Hindlimb muscle (tissue), 1 donor: ENCODE results near the gene ASPSCR1. TPM values are rescaled to one million over a fixed set of nuclear protein-coding genes. Genes with fewer than 3 reads are reported as not detected.
"Not testable (repeated sequence)": the region's sequence is repeated elsewhere in the genome, so short reads cannot be mapped to it uniquely, and the experiment has no call there.

ENCODE experiments used
- DNase-seq: peaks from one replicate; pipeline ENCODE4 v3.0.0-alpha.2; 2013
- polyA plus RNA-seq: library from polyadenylated mRNA; unstranded; fragments of 120-200 nt; gene quantifications from one replicate; pipeline ENCODE4 v1.2.1, GENCODE V29; 2013; ENCODE audit not compliant: insufficient read length

The ASPSCR1 gene
- polyA plus RNA-seq, 1 donor, result 30.0 TPM

- DNase-seq, result no peak
Measured at GRCh38 chr17:81941484-81942166, 35.8 kb upstream of the ASPSCR1 start.

- DNase-seq, result no peak
Measured at GRCh38 chr17:81942167-81942553, 35.3 kb upstream of the ASPSCR1 start.

- DNase-seq, result no peak
Measured at GRCh38 chr17:81944858-81945257, 32.6 kb upstream of the ASPSCR1 start.

GRCh38 chr17:81947189-81947588, 30.2 kb upstream of the ASPSCR1 start, which contains the start of gene MYADML2:
TSS of gene MYADML2 (minus strand) at chr17:81947233. CDS start at chr17:81941741, 5,492 bp downstream.
- no peak for DNase-seq

GRCh38 chr17:81948635-81949378, 28.6 kb upstream of the ASPSCR1 start:
- no peak for DNase-seq

- no peak for DNase-seq
Measured at GRCh38 chr17:81950501-81950900, 26.9 kb upstream of the ASPSCR1 start.

- no peak for DNase-seq
Measured at GRCh38 chr17:81951785-81952684, 25.4 kb upstream of the ASPSCR1 start.

GRCh38 chr17:81952792-81953228, 24.6 kb upstream of the ASPSCR1 start:
- no peak for DNase-seq

GRCh38 chr17:81953443-81953842, 24.0 kb upstream of the ASPSCR1 start:
- DNase-seq, result not testable (repeated sequence)

- DNase-seq, result no peak
Measured at GRCh38 chr17:81954131-81955057, 23.0 kb upstream of the ASPSCR1 start.

- no peak for DNase-seq
Measured at GRCh38 chr17:81955058-81955681, 22.3 kb upstream of the ASPSCR1 start.

- DNase-seq, result no peak
Measured at GRCh38 chr17:81955756-81956544, 21.5 kb upstream of the ASPSCR1 start.

- DNase-seq, result no peak
Measured at GRCh38 chr17:81956607-81957589, 20.5 kb upstream of the ASPSCR1 start.

- DNase-seq, result no peak
Measured at GRCh38 chr17:81957691-81958432, 19.6 kb upstream of the ASPSCR1 start.

GRCh38 chr17:81958633-81959342, 18.6 kb upstream of the ASPSCR1 start:
- no peak for DNase-seq

- DNase-seq, result peak; percentile 75
Measured at GRCh38 chr17:81959362-81960129, 17.9 kb upstream of the ASPSCR1 start.
